Measurements from ENCODE around the gene N4BP2L2.

Gene N4BP2L2

GRCh38 chr13:32423592-32423991 is 115.0 kb downstream of the N4BP2L2 start:
- no peak for DNase-seq

GRCh38 chr13:32419862-32420261 is 118.7 kb downstream of the N4BP2L2 start:
- DNase-seq = no peak

- no peak for DNase-seq
These were observed 120.6 kb downstream of the N4BP2L2 start for GRCh38 chr13:32417995-32418394.

GRCh38 chr13:32415019-32415418 is 123.6 kb downstream of the N4BP2L2 start:
- no peak for DNase-seq

GRCh38 chr13:32414580-32414979 is 124.0 kb downstream of the N4BP2L2 start:
- no peak for DNase-seq

GRCh38 chr13:32413284-32413683 is 125.3 kb downstream of the N4BP2L2 start:
- no peak for DNase-seq

- no peak for DNase-seq
These were observed 128.8 kb downstream of the N4BP2L2 start for GRCh38 chr13:32409561-32410421.

- no peak for DNase-seq
These were observed 129.6 kb downstream of the N4BP2L2 start for GRCh38 chr13:32409001-32409313.

GRCh38 chr13:32408296-32409000 is 130.1 kb downstream of the N4BP2L2 start:
- no peak for DNase-seq

- no peak for DNase-seq
These were observed 130.7 kb downstream of the N4BP2L2 start for GRCh38 chr13:32407854-32408253.

- DNase-seq = no peak
These were observed 135.5 kb downstream of the N4BP2L2 start for GRCh38 chr13:32403108-32403507.

GRCh38 chr13:32391101-32391619 is 147.4 kb downstream of the N4BP2L2 start:
- no peak for DNase-seq

GRCh38 chr13:32390484-32390883 is 148.1 kb downstream of the N4BP2L2 start:
- no peak for DNase-seq

- DNase-seq = no peak
These were observed 148.5 kb downstream of the N4BP2L2 start for GRCh38 chr13:32390048-32390447.

- DNase-seq = no peak
These were observed 153.2 kb downstream of the N4BP2L2 start for GRCh38 chr13:32385410-32385809.

GRCh38 chr13:32384702-32385101 is 153.9 kb downstream of the N4BP2L2 start:
- no peak for DNase-seq

- DNase-seq = no peak
These were observed 154.6 kb downstream of the N4BP2L2 start for GRCh38 chr13:32383836-32384618.
